Esophagus muscularis mucosa (tissue), 4 donors: ENCODE data around the gene CTCF.

Experiments used
- CTCF ChIP-seq, 3 experiments: fragments of 200-600 bp in 2 of 3; fragments of 450-650 bp in 1 of 3; sonication (generic) in 2 of 3; IDR thresholded peaks; one replicate each; pipeline ENCODE4 v1.5.1; 2017 to 2019; ENCODE audit warnings: antibody characterized with exemption in 3 of 3, mild to moderate bottlenecking in 2 of 3, moderate library complexity in 1 of 3
- EP300 ChIP-seq: sonication (generic); formaldehyde crosslinking; IDR thresholded peaks from one replicate; pipeline ENCODE4 v1.6.1; 2017; ENCODE audit warnings: antibody characterized with exemption
- POLR2A ChIP-seq: fragments of 450-650 bp; IDR thresholded peaks from one replicate; pipeline ENCODE4 v1.6.1; 2017; ENCODE audit warnings: antibody characterized with exemption, moderate library complexity, mild to moderate bottlenecking, low read depth
- POLR2AphosphoS5 ChIP-seq, 2 donors: sonication (generic); formaldehyde crosslinking; IDR thresholded peaks; one replicate each; pipeline ENCODE4 v1.6.1; 2017; ENCODE audit warnings: antibody characterized with exemption in 2 of 2

GRCh38 chr16:67543582-67543981 lies 18.7 kb upstream of the CTCF start:
- no peak for TF ChIP-seq CTCF (IDR thresholded peaks at IDR 0.05)
- TF ChIP-seq EP300 = no peak
- no peak for TF ChIP-seq POLR2A
- TF ChIP-seq POLR2AphosphoS5 (IDR thresholded peaks at IDR 0.05) = peak in 1 of 2 donors; percentile 39
